HEK293 (cell line): ENCODE results near the gene NDUFC2.
A peak's percentile ranks its signal among the peaks of the same experiment; 100 is the strongest.

Experiments used
- CTCF ChIA-PET: fragments of 350-600 bp; formaldehyde crosslinking; extraction: SDS; loops from one replicate; lab custom pipeline; 2021; ENCODE audit warnings: antibody characterized with exemption; lab: Yijun Ruan, JAX
- POLR2A ChIA-PET: fragments of 300-600 bp; formaldehyde crosslinking; extraction: SDS; loops from one replicate; lab custom pipeline; 2020; ENCODE audit warnings: antibody characterized with exemption, inconsistent platforms; lab: Yijun Ruan, JAX
- H3K27ac ChIP-seq: fragments of 200-500 bp; sonication (Bioruptor generic); 2 replicates; pipeline ENCODE4 v1.5.1; 2014; ENCODE audit warnings: low read depth, low read length, control low read depth, inconsistent platforms; ENCODE audit errors: extremely low read depth
- H3K36me3 ChIP-seq, 2 experiments: fragments of 200-500 bp in 1 of 2; sonication (Bioruptor generic) in 1 of 2; 1 replicate in 1 of 2; 2 replicates in 1 of 2; pipeline ENCODE4 v1.5.1; 2014 to 2017; ENCODE audit warnings: inconsistent platforms in 2 of 2, low read length in 2 of 2; ENCODE audit not compliant: control insufficient read depth in 2 of 2, insufficient read depth in 1 of 2
- H3K4me1 ChIP-seq: fragments of 200-500 bp; sonication (Bioruptor generic); 2 replicates; pipeline ENCODE4 v1.5.1; 2014; ENCODE audit warnings: mild to moderate bottlenecking, low read length, inconsistent platforms; ENCODE audit not compliant: control insufficient read depth, insufficient read depth
- H3K4me3 ChIP-seq: 2 replicates; pipeline ENCODE4 v1.5.1; 2011; ENCODE audit warnings: low read depth, mild to moderate bottlenecking, control low read depth, low read length, moderate library complexity
- H3K9me3 ChIP-seq: fragments of 200-500 bp; sonication (Bioruptor generic); 2 replicates; pipeline ENCODE4 v1.5.1; 2014; ENCODE audit warnings: low read depth, low read length, inconsistent platforms; ENCODE audit not compliant: control insufficient read depth, insufficient read depth
- GLIS1 ChIP-seq: fragments of 450-650 bp; formaldehyde crosslinking; IDR thresholded peaks from 2 replicates; pipeline ENCODE4 v1.5.1; 2016; ENCODE audit warnings: missing biosample characterization, missing genetic modification characterization
- KLF1 ChIP-seq: fragments of 450-650 bp; formaldehyde crosslinking; IDR thresholded peaks from 2 replicates; pipeline ENCODE4 v1.5.1; 2016; ENCODE audit warnings: missing biosample characterization, missing genetic modification characterization
- KLF8 ChIP-seq: fragments of 450-650 bp; formaldehyde crosslinking; IDR thresholded peaks from 2 replicates; pipeline ENCODE4 v1.5.1; 2016; ENCODE audit warnings: missing biosample characterization, missing genetic modification characterization
- OSR2 ChIP-seq: fragments of 450-650 bp; formaldehyde crosslinking; IDR thresholded peaks from 2 replicates; pipeline ENCODE4 v1.5.1; 2016; ENCODE audit warnings: missing biosample characterization, missing genetic modification characterization
- TCF7L2 ChIP-seq: IDR thresholded peaks from 2 replicates; pipeline ENCODE4 v1.6.1; 2011; ENCODE audit warnings: low read depth, mild to moderate bottlenecking, inconsistent platforms, low read length, moderate library complexity, borderline replicate concordance
- WT1 ChIP-seq: fragments of 450-650 bp; formaldehyde crosslinking; IDR thresholded peaks from 2 replicates; pipeline ENCODE4 v1.5.1; 2016; ENCODE audit warnings: missing biosample characterization, missing genetic modification characterization
- ZBTB10 ChIP-seq: fragments of 450-650 bp; formaldehyde crosslinking; IDR thresholded peaks from 2 replicates; pipeline ENCODE4 v1.5.1; 2016; ENCODE audit warnings: missing biosample characterization, missing genetic modification characterization
- ZBTB20 ChIP-seq: fragments of 450-650 bp; formaldehyde crosslinking; IDR thresholded peaks from 2 replicates; pipeline ENCODE4 v1.5.1; 2016; ENCODE audit warnings: missing biosample characterization, missing genetic modification characterization
- ZFP3 ChIP-seq: fragments of 450-650 bp; formaldehyde crosslinking; IDR thresholded peaks from 2 replicates; pipeline ENCODE4 v1.5.1; 2016; ENCODE audit warnings: low read depth, missing biosample characterization, missing genetic modification characterization
- ZNF23 ChIP-seq: fragments of 450-650 bp; formaldehyde crosslinking; IDR thresholded peaks from 2 replicates; pipeline ENCODE4 v1.5.1; 2016; ENCODE audit warnings: missing biosample characterization, missing genetic modification characterization, borderline replicate concordance
- ZNF266 ChIP-seq: fragments of 450-650 bp; formaldehyde crosslinking; IDR thresholded peaks from 2 replicates; pipeline ENCODE4 v1.5.1; 2016; ENCODE audit warnings: missing biosample characterization, missing genetic modification characterization, low read depth
- ZNF274 ChIP-seq, 2 experiments: fragments of 200-500 bp in 1 of 2; fragments of 450-650 bp in 1 of 2; sonication (Bioruptor generic) in 1 of 2; formaldehyde crosslinking in 1 of 2; IDR thresholded peaks; 2 replicates each; pipeline versions ENCODE4 v1.5.1 to v1.6.1; 2014 to 2016; ENCODE audit warnings: borderline replicate concordance in 1 of 2, inconsistent platforms in 1 of 2, low read length in 1 of 2, missing biosample characterization in 1 of 2, missing genetic modification characterization in 1 of 2
- ZNF335 ChIP-seq: fragments of 450-650 bp; formaldehyde crosslinking; conservative IDR thresholded peaks from 2 replicates; pipeline ENCODE4 v1.5.1; 2016; ENCODE audit warnings: missing biosample characterization, missing genetic modification characterization
- ZNF362 ChIP-seq: fragments of 450-650 bp; formaldehyde crosslinking; IDR thresholded peaks from 2 replicates; pipeline ENCODE4 v1.5.1; 2016; ENCODE audit warnings: missing biosample characterization, missing genetic modification characterization
- ZNF391 ChIP-seq: fragments of 450-650 bp; formaldehyde crosslinking; IDR thresholded peaks from 2 replicates; pipeline ENCODE4 v1.5.1; 2016; ENCODE audit warnings: low read depth, missing biosample characterization, missing genetic modification characterization, borderline replicate concordance
- ZNF518A ChIP-seq: fragments of 450-650 bp; formaldehyde crosslinking; conservative IDR thresholded peaks from 2 replicates; pipeline ENCODE4 v1.5.1; 2016; ENCODE audit warnings: low read depth, missing biosample characterization, missing genetic modification characterization
- ZNF530 ChIP-seq: fragments of 450-650 bp; formaldehyde crosslinking; IDR thresholded peaks from 2 replicates; pipeline ENCODE4 v1.5.1; 2016; ENCODE audit warnings: low read depth, missing biosample characterization, missing genetic modification characterization
- ZNF548 ChIP-seq: fragments of 450-650 bp; formaldehyde crosslinking; IDR thresholded peaks from 2 replicates; pipeline ENCODE4 v1.5.1; 2016; ENCODE audit warnings: missing biosample characterization, missing genetic modification characterization
- ZNF629 ChIP-seq: fragments of 450-650 bp; formaldehyde crosslinking; IDR thresholded peaks from 2 replicates; pipeline ENCODE4 v1.5.1; 2017; ENCODE audit warnings: missing biosample characterization, missing genetic modification characterization
- ZNF707 ChIP-seq: fragments of 450-650 bp; formaldehyde crosslinking; IDR thresholded peaks from 2 replicates; pipeline ENCODE4 v1.5.1; 2016; ENCODE audit warnings: missing biosample characterization, missing genetic modification characterization

The NDUFC2 gene

GRCh38 chr11:78080084-78080817 lies 589 bp upstream of the NDUFC2 start:
- TF ChIP-seq GLIS1 (tag by site-specific recombination), result no peak
- TF ChIP-seq ZNF530 (tag by site-specific recombination), result no peak
- TF ChIP-seq ZNF518A, result 0 out of 2 replicates have a peak, but pooled peaks have one; percentile 9
- 0 out of 2 replicates have a peak, but pooled peaks have one; percentile 1 for TF ChIP-seq ZBTB10 (tag by site-specific recombination)
- TF ChIP-seq ZFP3 (tag by site-specific recombination), result no peak
- TF ChIP-seq ZNF266, result no peak
- TF ChIP-seq WT1 (tag by site-specific recombination), result peak; percentile 2; the same call in 1 of the 2 replicates
- no peak for TF ChIP-seq ZNF548 (tag by site-specific recombination)
- peaks cover 0 to 22% of the 10 kb centered on the region in 2 experiments; a peak in 1 of 3 replicates for H3K36me3 ChIP-seq
- CTCF ChIA-PET, result no interaction called here
- H3K4me3 ChIP-seq, result peak overlapping the region; percentile 83
- POLR2A ChIA-PET, result interaction anchor here (0.6 to 1.4 kb wide), 4 partner anchors 40 to 229 kb away, joined by 3 to 4 read pairs (median 3); partner anchors contain the start of gene KCTD21
- no peak overlapping the region for H3K27ac ChIP-seq
- H3K9me3 ChIP-seq, result no peaks in the 10 kb centered on the region
- H3K4me1 ChIP-seq, result peaks cover 3% of the 10 kb centered on the region; the same call in 1 of the 2 replicates

- Histone ChIP-seq H3K36me3 (peaks cover 0 to 22% of the 10 kb centered on the region in 2 experiments; a peak in 1 of 3 replicates), H3K4me1 (peaks cover 3% of the 10 kb centered on the region; the same call in 1 of the 2 replicates), H3K27ac (no peak overlapping the region), H3K9me3 (no peaks in the 10 kb centered on the region), H3K4me3 (peak overlapping the region; percentile 83)
- TF ChIP-seq ZNF23 (tag by site-specific recombination), result no peak
- no peak for TF ChIP-seq ZNF707
- no peak for TF ChIP-seq ZNF391 (tag by site-specific recombination)
- TF ChIP-seq TCF7L2, result no peak
- no peak for TF ChIP-seq ZNF274 (IDR thresholded peaks at IDR 0.05; ENCODE audit: low read length)
- TF ChIP-seq ZNF274 (tag by site-specific recombination; IDR thresholded peaks at IDR 0.05; ENCODE audit: borderline replicate concordance), result no peak
- no peak for TF ChIP-seq OSR2
- peak; percentile 37; the same call in 1 of the 2 replicates for TF ChIP-seq GLIS1 (tag by site-specific recombination)
- TF ChIP-seq KLF1, result no peak
- TF ChIP-seq ZNF335 (tag by site-specific recombination), result peak; percentile 75
- TF ChIP-seq ZNF629 (tag by site-specific recombination), result no peak
- no peak for TF ChIP-seq ZNF548 (tag by site-specific recombination)
- TF ChIP-seq KLF8 (tag by site-specific recombination), result no peak
- peak; percentile 78 for TF ChIP-seq ZNF362
- no peak for TF ChIP-seq ZBTB20 (tag by site-specific recombination)
- ChIA-PET CTCF (interaction anchor here (0.5 to 0.8 kb wide), 10 partner anchors 7 to 764 kb away, joined by 3 to 6 read pairs (median 3); no protein-coding TSS in a partner anchor), POLR2A (interaction anchor here (0.6 to 1.8 kb wide), 3 partner anchors 11 to 83 kb away, joined by 3 to 10 read pairs (median 6); partner anchors contain the start of gene INTS4)
Measured at GRCh38 chr11:78078218-78079167, 1.2 kb downstream of the NDUFC2 start.
